Skeletal muscle satellite cell (primary cell): ENCODE data around the gene TLNRD1.
A peak's percentile ranks its signal among the peaks of the same experiment; 100 is the strongest.

Experiments used
- H3K27me3 ChIP-seq: 2 replicates; pipeline ENCODE4 v1.7.0; 2013; ENCODE audit warnings: low read length; ENCODE audit not compliant: control insufficient read depth, insufficient read depth
- H3K36me3 ChIP-seq: 2 replicates; pipeline ENCODE4 v1.7.0; 2013; ENCODE audit warnings: mild to moderate bottlenecking, control low read depth, low read length; ENCODE audit not compliant: insufficient read depth
- H3K4me1 ChIP-seq: 2 replicates; pipeline ENCODE4 v1.7.0; 2013; ENCODE audit warnings: low read length; ENCODE audit not compliant: control insufficient read depth, insufficient read depth
- H3K4me2 ChIP-seq: 2 replicates; pipeline ENCODE4 v1.7.0; 2013; ENCODE audit warnings: mild to moderate bottlenecking, low read length
- H3K4me3 ChIP-seq: 2 replicates; pipeline ENCODE4 v1.7.0; 2013; ENCODE audit warnings: low read length
- H3K9ac ChIP-seq: 2 replicates; pipeline ENCODE4 v1.7.0; 2013; ENCODE audit warnings: mild to moderate bottlenecking, low read depth, low read length, moderate library complexity
- H3K9me3 ChIP-seq: replicated peaks from 2 replicates; pipeline ENCODE4 v1.7.0; 2013; ENCODE audit warnings: mild to moderate bottlenecking, control low read depth, low read length

The TLNRD1 gene

GRCh38 chr15:81021321-81021720 is 20.6 kb downstream of the TLNRD1 start:
- Histone ChIP-seq H3K9ac (no peak overlapping the region), H3K27me3 (no peaks in the 10 kb centered on the region), H3K4me2 (no peak overlapping the region), H3K9me3 (no peaks in the 10 kb centered on the region), H3K4me1 (peaks cover 15% of the 10 kb centered on the region), H3K36me3 (no peaks in the 10 kb centered on the region), H3K4me3 (no peak overlapping the region)

GRCh38 chr15:81023483-81024264 is 23.0 kb downstream of the TLNRD1 start:
- H3K4me1 ChIP-seq, result peaks cover 15% of the 10 kb centered on the region
- H3K4me2 ChIP-seq, result peak overlapping the region; percentile 61
- peak overlapping the region; percentile 38 for H3K9ac ChIP-seq
- H3K27me3 ChIP-seq, result no peaks in the 10 kb centered on the region
- H3K4me3 ChIP-seq, result peak overlapping the region; percentile 12
- no peaks in the 10 kb centered on the region for H3K36me3 ChIP-seq
- H3K9me3 ChIP-seq, result no peaks in the 10 kb centered on the region

DNA sequence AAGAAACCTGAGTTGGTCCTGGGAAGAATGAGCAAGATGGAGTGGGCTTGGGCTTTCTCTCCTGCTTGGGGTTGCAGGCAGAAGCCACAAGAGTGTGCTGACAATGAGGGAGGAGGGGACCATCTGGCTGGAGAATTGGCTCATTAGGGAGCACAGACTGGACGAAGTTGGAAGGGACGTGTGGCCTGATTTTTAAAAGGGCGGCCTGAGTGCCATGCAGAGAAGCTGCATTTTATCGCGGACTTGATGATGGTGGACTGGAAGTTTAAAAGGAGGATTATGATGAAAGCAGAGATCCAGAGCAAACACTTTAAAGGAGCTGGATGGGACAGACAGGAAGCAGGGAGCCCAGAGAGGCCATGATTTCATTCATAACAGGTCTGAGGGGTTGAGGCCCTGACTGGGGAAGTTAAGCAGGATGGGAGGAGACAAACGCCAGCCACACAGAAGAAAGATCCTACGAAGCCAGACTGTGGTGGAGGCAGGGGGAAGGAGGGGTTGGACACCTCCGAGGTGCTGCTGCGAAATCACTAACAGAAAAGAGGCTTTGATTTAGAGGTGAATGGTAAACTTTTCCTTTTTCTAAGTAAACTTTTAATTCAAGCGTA is 23.6 kb downstream of the TLNRD1 start:
- H3K9me3 ChIP-seq, result no peaks in the 10 kb centered on the region
- no peak overlapping the region for H3K4me3 ChIP-seq
- peak overlapping the region; percentile 38 for H3K9ac ChIP-seq
- H3K27me3 ChIP-seq, result no peaks in the 10 kb centered on the region
- no peaks in the 10 kb centered on the region for H3K36me3 ChIP-seq
- peaks cover 17% of the 10 kb centered on the region for H3K4me1 ChIP-seq
- peak overlapping the region; percentile 61 for H3K4me2 ChIP-seq

DNA sequence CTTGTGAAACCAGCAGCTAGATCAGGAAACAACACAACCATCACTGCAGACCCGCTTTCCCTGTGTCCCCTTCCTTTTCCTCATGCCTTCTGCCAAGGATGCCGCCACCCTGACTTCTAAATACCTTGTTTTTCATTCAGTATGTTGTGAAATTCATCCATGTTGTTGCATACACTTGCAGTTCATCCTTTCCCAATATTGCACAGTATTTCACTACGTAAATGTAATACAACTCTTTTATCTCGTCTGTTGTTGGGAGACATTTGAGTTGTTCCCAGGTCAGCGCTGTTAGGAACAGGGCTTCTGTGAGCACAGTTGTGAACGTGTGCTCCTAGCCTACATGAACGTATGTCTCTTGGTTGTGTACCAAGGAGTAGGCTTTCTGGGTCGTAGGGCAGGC is 24.2 kb downstream of the TLNRD1 start:
- Histone ChIP-seq H3K4me2 (no peak overlapping the region), H3K4me1 (peaks cover 21% of the 10 kb centered on the region)

DNA sequence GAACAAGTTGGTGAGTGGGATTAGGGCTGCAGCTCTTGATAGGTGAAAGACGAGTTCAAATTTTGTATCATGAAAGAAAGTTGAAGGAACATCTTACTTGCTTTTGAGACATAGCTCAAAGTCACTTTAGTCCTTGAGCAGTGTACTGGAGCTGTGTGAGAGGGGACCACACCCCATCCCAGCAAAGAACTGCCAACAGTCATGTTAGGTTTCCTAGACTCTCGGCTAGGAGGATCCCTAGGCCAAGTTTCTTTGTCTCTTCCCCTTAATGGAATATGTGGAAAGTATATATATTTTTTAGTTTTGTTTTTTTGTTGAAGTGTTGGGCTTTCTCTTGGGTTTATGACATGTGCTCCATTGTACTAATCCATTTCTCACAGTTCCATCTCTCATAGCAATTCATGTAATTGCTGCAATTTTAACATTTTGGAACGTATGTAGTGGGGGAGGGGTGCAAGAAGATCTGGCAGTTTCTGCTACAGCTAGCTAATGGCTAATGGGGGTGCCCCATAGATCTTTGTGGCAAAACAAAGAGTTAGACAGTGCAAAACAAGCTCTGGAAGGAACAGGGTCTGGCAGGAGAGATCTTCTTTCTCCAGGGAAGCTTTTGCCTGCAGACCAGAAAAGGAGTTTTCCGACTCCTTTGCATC is 25.1 kb downstream of the TLNRD1 start:
- no peaks in the 10 kb centered on the region for H3K9me3 ChIP-seq
- no peak overlapping the region for H3K4me2 ChIP-seq
- H3K27me3 ChIP-seq, result no peaks in the 10 kb centered on the region
- no peak overlapping the region for H3K9ac ChIP-seq
- no peaks in the 10 kb centered on the region for H3K36me3 ChIP-seq
- H3K4me1 ChIP-seq, result peaks cover 21% of the 10 kb centered on the region
- no peak overlapping the region for H3K4me3 ChIP-seq

More for the DNA sequence above, 24.2 kb downstream of the TLNRD1 start:
- no peaks in the 10 kb centered on the region for H3K36me3 ChIP-seq
- H3K4me3 ChIP-seq, result no peak overlapping the region
- H3K9me3 ChIP-seq, result no peaks in the 10 kb centered on the region
- no peak overlapping the region for H3K9ac ChIP-seq
- H3K27me3 ChIP-seq, result no peaks in the 10 kb centered on the region

DNA sequence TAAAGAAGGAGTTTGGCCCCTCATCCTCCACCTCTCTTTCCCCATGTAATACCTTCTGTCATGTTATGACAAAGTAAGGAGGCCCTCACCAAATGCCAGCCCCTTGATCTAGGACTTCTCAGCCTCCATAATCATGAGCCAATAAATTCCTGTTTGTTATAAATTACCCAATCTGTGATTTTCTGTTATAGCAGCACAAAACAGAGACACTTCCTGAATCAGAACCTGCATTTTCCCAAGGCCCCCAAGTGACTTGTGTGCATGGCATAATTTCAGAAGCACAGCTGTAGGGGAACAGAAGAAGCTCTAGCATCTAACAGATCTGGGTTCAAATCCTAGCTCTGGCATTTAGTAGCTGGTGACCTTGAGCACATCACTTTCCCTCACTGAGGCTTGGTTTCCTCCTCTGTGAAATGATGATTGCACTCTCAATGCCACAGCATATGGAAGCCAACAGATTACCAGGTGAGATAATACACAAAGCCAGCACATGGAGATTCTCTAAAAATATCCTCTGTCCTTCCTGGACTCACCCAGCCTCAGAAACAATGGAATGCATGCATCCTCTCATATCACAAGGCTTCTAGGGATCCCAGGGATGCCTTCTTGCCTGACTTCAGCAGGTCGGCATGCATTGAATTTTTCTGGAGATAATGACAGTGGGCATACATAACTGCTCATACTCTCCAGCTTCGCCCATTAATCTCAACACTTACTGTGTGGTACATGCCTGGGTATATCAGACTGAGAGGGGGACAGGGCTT is 26.3 kb downstream of the TLNRD1 start:
- H3K4me2 ChIP-seq, result no peak overlapping the region
- no peaks in the 10 kb centered on the region for H3K9me3 ChIP-seq
- H3K4me3 ChIP-seq, result no peak overlapping the region
- no peaks in the 10 kb centered on the region for H3K36me3 ChIP-seq
- H3K9ac ChIP-seq, result no peak overlapping the region
- H3K27me3 ChIP-seq, result no peaks in the 10 kb centered on the region
- peaks cover 21% of the 10 kb centered on the region for H3K4me1 ChIP-seq

DNA sequence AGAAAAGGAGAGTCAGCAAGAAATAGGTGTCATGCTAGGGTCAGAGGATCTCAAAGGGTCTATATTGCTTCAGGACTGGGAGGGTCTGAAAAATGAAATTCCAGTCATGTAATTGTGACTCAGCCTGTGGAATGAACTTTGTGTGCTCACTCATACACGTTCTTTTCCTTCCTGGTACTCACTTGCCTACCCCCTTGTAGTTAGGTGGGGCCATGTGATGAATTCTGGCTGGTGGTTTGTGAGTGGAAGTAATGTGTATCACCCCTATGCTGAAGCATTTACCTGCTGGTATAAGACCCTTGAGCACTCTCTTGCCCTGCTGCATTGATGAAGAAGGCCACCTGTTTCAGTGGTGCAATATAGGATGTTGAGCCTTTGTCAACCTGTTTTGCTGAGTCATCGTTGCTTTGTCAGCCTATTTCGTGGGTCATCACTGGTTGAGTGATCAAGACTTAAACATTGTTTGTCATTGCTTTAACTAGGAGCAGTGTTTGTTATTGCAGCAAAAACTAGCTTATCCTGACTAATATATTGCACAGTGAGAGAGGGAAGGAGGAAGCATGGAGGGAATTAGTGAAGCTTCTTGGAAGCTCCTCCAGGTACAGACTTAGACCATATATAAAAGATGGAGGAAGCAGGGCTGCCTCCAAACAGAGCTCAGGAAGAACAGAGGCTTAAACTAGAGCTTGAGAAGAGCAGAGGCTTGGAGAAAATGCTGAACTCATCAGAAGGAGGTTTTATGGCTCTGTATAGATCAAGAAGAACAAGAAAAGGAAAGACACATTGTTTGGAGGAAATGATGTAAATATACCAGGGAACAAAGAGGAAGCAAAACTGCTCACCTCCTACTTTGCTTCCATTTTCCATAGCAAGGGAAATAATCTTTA is 28.9 kb downstream of the TLNRD1 start:
- no peak overlapping the region for H3K4me3 ChIP-seq
- no peak overlapping the region for H3K9ac ChIP-seq
- no peaks in the 10 kb centered on the region for H3K36me3 ChIP-seq
- H3K27me3 ChIP-seq, result no peaks in the 10 kb centered on the region
- no peaks in the 10 kb centered on the region for H3K9me3 ChIP-seq
- no peak overlapping the region for H3K4me2 ChIP-seq
- peaks cover 6% of the 10 kb centered on the region for H3K4me1 ChIP-seq

- Histone ChIP-seq H3K4me1 (peaks cover 6% of the 10 kb centered on the region), H3K4me3 (no peak overlapping the region), H3K36me3 (no peaks in the 10 kb centered on the region), H3K4me2 (no peak overlapping the region), H3K9me3 (no peaks in the 10 kb centered on the region), H3K9ac (no peak overlapping the region), H3K27me3 (no peaks in the 10 kb centered on the region)
Observed at GRCh38 chr15:81030301-81030750, 29.6 kb downstream of the TLNRD1 start.

- no peak overlapping the region for H3K4me3 ChIP-seq
- no peak overlapping the region for H3K9ac ChIP-seq
- H3K36me3 ChIP-seq, result no peaks in the 10 kb centered on the region
- H3K4me2 ChIP-seq, result no peak overlapping the region
- no peaks in the 10 kb centered on the region for H3K9me3 ChIP-seq
- no peaks in the 10 kb centered on the region for H3K27me3 ChIP-seq
- H3K4me1 ChIP-seq, result peaks cover 6% of the 10 kb centered on the region
Observed at GRCh38 chr15:81031203-81031602, 30.5 kb downstream of the TLNRD1 start.

GRCh38 chr15:81032355-81032754 is 31.6 kb downstream of the TLNRD1 start:
- Histone ChIP-seq H3K4me3 (no peak overlapping the region), H3K36me3 (no peaks in the 10 kb centered on the region), H3K9ac (no peak overlapping the region), H3K4me1 (peaks cover 6% of the 10 kb centered on the region), H3K4me2 (no peak overlapping the region), H3K9me3 (no peaks in the 10 kb centered on the region), H3K27me3 (no peaks in the 10 kb centered on the region)
